Tibial artery (tissue), 4 donors: ENCODE data around the gene LHX3.

Source experiments
- DNase-seq, 2 donors: peaks; one replicate each; pipeline ENCODE4 v3.0.0-alpha.2; 2019
- H3K27ac ChIP-seq, 2 donors: fragments of 200-600 bp; sonication (generic) in 1 of 2; 1 replicate in 1 of 2; 2 replicates in 1 of 2; pipeline ENCODE4 v1.5.1; 2018 to 2019; ENCODE audit warnings: mild to moderate bottlenecking in 1 of 2
- H3K27me3 ChIP-seq, 2 donors: fragments of 200-600 bp; sonication (generic) in 1 of 2; one replicate each; pipeline versions ENCODE4 v1.5.1 to v1.6.0; 2016 to 2019
- H3K36me3 ChIP-seq, 3 donors: fragments of 200-600 bp; sonication (generic) in 2 of 3; one replicate each; pipeline ENCODE4 v1.5.1; 2016 to 2019; ENCODE audit warnings: mild to moderate bottlenecking in 2 of 3
- H3K4me1 ChIP-seq, 4 donors: fragments of 200-600 bp; sonication (generic) in 2 of 4; 1 replicate in 3 of 4; 2 replicates in 1 of 4; pipeline ENCODE4 v1.5.1; 2016 to 2019
- H3K4me3 ChIP-seq, 2 donors: fragments of 200-600 bp; sonication (generic) in 1 of 2; 1 replicate in 1 of 2; 2 replicates in 1 of 2; pipeline ENCODE4 v1.5.1; 2018 to 2019; ENCODE audit warnings: mild to moderate bottlenecking in 2 of 2
- H3K9me3 ChIP-seq, 3 donors: fragments of 200-600 bp; sonication (generic) in 1 of 3; one replicate each; pipeline ENCODE4 v1.5.1; 2016 to 2019
- CTCF ChIP-seq, 2 experiments: fragments of 200-600 bp in 1 of 2; fragments of 450-650 bp in 1 of 2; IDR thresholded peaks; one replicate each; pipeline ENCODE4 v1.5.1; 2017 to 2019; ENCODE audit warnings: antibody characterized with exemption in 2 of 2, mild to moderate bottlenecking in 1 of 2, moderate library complexity in 1 of 2
- intact Hi-C: fragments of 100-400 bp; cut with DNase I; formaldehyde crosslinking; loops from one replicate; pipeline ENCODE4 v1.15.0; 2023; ENCODE audit warnings: low total_unique reads

LHX3 gene

GRCh38 chr9:136185596-136186366, 19.1 kb downstream of the LHX3 start:
- no peak for TF ChIP-seq CTCF (IDR thresholded peaks at IDR 0.05)
- H3K4me1 ChIP-seq: no peaks in the 10 kb centered on the region
- no peaks in the 10 kb centered on the region for H3K36me3 ChIP-seq
- peaks cover 0 to 75% of the 10 kb centered on the region in 2 donors for H3K27me3 ChIP-seq
- intact Hi-C loops: no loop called here
- H3K9me3 ChIP-seq: no peaks in the 10 kb centered on the region
- no peak overlapping the region for H3K4me3 ChIP-seq
- H3K27ac ChIP-seq: no peak overlapping the region
- no peak for DNase-seq

GRCh38 chr9:136185066-136185465, 19.9 kb downstream of the LHX3 start:
- intact Hi-C loops: no loop called here
- Histone ChIP-seq H3K27ac (no peak overlapping the region), H3K9me3 (no peaks in the 10 kb centered on the region), H3K4me3 (no peak overlapping the region), H3K36me3 (no peaks in the 10 kb centered on the region), H3K27me3 (peaks cover 0 to 73% of the 10 kb centered on the region in 2 donors), H3K4me1 (no peaks in the 10 kb centered on the region)
- no peak for DNase-seq
- no peak for TF ChIP-seq CTCF (IDR thresholded peaks at IDR 0.05)

- TF ChIP-seq CTCF (IDR thresholded peaks at IDR 0.05): no peak
- DNase-seq: no peak
- peaks cover 0 to 74% of the 10 kb centered on the region in 2 donors for H3K27me3 ChIP-seq
- no peaks in the 10 kb centered on the region for H3K36me3 ChIP-seq
- no peak overlapping the region for H3K27ac ChIP-seq
- H3K4me3 ChIP-seq: no peak overlapping the region
- intact Hi-C loops: no loop called here
- H3K4me1 ChIP-seq: no peaks in the 10 kb centered on the region
- no peaks in the 10 kb centered on the region for H3K9me3 ChIP-seq
Observed at GRCh38 chr9:136182850-136183422, 22.0 kb downstream of the LHX3 start.

GRCh38 chr9:136182420-136182787, 22.5 kb downstream of the LHX3 start:
- intact Hi-C loops: no loop called here
- Histone ChIP-seq H3K36me3 (no peaks in the 10 kb centered on the region), H3K4me1 (no peaks in the 10 kb centered on the region), H3K27ac (no peak overlapping the region), H3K27me3 (peaks cover 0 to 73% of the 10 kb centered on the region in 2 donors), H3K4me3 (no peak overlapping the region), H3K9me3 (no peaks in the 10 kb centered on the region)
- TF ChIP-seq CTCF (IDR thresholded peaks at IDR 0.05): no peak
- DNase-seq: no peak

- no peak for DNase-seq
- no peaks in the 10 kb centered on the region for H3K36me3 ChIP-seq
- no peak overlapping the region for H3K27ac ChIP-seq
- peaks cover 0 to 74% of the 10 kb centered on the region in 2 donors for H3K27me3 ChIP-seq
- H3K4me3 ChIP-seq: no peak overlapping the region
- TF ChIP-seq CTCF (IDR thresholded peaks at IDR 0.05): no peak
- H3K4me1 ChIP-seq: no peaks in the 10 kb centered on the region
- no peaks in the 10 kb centered on the region for H3K9me3 ChIP-seq
- intact Hi-C loops: no loop called here
Observed at GRCh38 chr9:136181784-136182419, 23.0 kb downstream of the LHX3 start.
